HG03469 (cell line): ENCODE results near the gene CD79A.
"Not testable (repeated sequence)": the region's sequence is repeated elsewhere in the genome, so short reads cannot be mapped to it uniquely, and the experiment has no call there.

Source experiments
- ATAC-seq: cut with Tn5 transposase; IDR thresholded peaks from one replicate; pipeline ENCODE4 v1.9.1; 2021; ENCODE audit warnings: mild to moderate bottlenecking, moderate library complexity, moderate number of reproducible peaks; ENCODE audit not compliant: unreplicated experiment

The CD79A gene

DNA sequence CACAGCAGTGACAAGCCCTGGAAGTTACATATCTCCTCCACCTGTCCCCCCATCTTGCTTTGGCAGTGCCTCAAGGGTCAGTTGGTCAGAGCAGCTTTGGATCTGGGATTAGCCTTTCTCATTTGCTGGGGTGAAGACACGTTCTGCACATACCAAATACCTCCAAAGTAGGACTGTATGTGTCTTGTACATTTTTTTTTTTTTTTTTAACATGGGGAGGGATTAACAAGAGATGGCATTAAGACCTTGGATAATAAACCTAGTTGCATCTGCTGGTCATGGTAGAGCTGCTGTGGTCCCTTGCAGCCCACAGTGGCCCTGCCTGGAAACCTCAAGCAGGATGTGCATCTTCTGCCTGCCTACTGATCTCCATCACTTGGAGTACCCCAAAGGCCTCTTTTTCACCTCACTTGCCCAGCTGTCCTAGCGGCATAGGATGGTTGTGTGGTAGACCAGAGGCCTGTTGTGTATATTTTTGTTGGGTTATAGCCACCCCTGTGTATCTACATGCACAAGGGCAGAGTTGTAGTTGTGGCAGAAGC lies 14.6 kb upstream of the CD79A start:
- no peak for ATAC-seq

DNA sequence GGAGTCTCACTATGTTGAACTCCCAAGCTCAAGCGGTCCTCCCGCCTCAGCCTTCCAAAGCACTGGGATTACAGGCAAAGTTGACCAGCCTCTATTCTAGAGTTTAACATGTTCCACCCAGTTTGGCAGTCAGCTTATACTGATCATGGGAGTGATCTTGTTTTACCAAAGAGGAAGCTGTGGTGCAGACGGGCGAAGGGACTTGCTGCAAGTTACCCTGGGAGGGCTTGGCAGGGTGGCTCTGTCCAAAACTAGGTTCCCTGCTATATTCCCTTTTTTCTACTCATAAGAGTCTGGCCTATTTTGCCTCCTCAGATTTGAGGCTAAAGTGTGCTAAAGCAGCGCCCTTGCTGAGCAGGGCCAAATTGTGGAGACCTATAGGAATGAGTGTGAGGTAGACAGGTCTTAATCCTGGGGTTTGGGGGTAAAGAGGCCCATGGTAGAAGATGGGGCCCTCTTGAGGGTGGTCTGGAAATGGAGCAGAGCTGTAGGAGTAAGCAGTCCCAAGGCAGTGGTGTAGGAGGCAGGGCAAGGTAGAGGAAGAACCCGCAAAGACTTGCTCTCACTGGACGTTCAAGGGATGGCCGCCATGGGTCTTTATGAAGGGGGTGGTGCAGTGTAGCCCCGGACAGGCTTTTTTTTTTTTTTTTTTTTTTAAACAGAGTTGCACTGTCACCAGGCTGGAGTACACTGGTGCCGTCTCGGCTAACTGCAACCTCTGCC lies 13.7 kb upstream of the CD79A start:
- no peak for ATAC-seq

DNA sequence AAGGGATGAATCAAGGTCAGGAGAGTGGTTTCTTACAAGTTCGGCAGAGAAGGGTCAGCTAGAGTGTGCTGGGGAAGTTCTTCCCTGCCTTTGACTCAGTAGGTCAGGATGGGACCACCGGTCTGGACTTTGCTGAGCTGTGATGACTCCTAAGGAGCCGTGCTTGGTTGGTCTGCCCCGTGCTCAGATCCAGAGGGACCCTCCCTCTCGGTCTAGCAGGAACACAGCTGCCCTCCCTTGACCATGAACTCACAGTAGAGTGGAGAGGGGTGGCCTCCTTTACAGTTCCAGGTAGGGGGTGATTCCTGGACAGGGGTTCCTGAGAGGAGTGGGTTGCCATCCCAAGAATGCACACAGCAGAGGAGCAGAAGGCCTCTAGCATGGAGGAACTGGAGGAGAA lies 12.7 kb upstream of the CD79A start:
- no peak for ATAC-seq

DNA sequence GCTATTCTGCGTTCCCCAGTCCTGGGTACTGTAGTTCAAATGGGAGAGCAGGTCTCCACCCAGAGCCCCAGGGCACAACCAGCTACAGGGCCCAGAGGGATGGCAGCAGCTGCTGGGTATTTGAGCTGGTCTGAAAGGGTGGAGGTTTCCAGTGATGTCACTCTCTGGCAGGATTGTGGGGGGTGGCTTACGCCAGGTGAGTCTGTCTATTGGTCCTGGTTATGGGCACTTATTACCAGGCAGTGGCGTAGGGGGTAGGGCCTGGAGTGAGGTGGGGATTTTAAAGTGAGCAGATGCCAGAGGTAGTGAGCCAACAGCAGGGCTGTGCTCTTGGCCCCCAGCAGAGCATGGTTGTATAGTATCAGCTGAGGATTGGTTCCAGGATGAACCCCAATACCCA lies 10.8 kb upstream of the CD79A start:
- no peak for ATAC-seq

DNA sequence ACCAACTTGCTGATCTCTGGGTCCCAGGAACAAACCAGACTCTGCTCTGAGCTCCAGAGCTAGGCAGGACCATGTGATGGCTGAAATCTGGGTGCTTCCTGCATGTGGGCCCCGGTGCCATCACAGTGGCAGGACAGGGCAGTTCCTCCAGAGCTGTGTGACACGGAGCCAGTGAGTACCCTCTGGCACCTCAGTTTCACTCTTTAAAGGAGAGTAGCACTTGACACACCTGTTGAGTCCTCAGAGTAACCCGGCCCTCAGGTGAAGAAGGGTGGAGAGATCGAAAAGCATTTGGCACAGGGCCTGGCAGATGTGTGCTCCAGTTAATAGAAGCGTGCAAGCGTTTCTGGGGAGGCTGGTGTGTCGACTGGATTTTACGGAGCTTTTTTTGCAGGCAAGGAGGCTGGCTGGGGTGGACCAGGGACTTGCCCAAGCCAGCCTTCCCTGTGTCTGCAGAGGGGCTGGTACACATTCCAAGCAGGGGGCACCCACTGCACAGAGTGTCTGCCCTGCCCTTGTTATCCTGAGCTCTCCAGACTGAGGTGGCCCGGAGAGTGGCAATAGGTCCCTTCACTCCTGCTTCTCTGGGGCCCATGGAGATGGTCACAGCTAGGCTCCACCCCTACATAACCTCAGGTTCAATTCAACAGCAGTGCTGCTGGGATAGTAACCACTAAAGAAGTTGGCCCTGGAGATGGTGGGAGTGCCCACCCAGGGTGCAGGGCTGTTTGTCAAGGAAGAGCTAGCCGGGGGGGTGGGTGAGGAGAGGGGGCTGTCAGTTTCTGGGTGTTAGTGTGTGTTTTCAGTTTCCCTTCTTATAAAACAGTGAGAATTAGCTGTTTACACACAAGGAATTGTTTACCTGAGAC lies 8.7 kb upstream of the CD79A start:
- no peak for ATAC-seq

DNA sequence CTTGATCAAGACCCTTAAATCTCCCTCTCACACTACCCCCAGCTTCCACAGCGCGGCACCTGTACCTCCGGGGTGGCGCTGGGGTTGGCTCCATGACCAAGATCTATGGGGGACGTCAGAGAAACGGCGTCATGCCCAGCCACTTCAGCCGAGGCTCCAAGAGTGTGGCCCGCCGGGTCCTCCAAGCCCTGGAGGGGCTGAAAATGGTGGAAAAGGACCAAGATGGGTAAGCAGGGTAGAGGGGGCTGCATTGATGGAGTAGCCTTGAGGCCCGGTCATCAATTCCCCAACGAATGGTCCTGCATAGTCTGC lies 8.1 kb upstream of the CD79A start:
- ATAC-seq, result no peak

DNA sequence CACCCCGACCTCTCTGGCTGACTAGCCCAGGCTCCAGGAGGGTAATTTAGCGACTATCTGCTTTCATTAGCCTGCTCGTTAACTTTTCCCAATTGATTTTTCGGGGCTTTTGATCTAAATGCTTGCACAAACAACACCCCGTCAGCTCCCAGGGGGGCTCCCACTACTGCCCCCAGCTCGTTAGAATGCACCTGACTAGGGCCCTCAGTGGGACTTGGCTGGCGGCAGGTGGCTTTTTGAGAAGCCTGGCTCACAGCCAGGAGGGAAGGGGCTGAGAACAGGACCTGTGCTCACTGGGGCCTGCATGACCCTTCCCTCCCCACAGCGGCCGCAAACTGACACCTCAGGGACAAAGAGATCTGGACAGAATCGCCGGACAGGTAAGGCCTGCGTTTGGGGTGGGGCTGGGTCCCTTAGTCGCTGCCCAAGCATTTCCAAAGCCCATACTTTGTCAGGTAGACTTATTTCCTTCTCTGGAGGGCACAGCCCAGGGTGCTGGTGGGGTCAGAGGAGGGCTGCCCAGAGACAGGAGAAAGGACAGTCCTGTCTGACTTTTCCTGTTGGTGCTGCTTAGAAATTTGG lies 7.6 kb upstream of the CD79A start:
- ATAC-seq, result no peak

DNA sequence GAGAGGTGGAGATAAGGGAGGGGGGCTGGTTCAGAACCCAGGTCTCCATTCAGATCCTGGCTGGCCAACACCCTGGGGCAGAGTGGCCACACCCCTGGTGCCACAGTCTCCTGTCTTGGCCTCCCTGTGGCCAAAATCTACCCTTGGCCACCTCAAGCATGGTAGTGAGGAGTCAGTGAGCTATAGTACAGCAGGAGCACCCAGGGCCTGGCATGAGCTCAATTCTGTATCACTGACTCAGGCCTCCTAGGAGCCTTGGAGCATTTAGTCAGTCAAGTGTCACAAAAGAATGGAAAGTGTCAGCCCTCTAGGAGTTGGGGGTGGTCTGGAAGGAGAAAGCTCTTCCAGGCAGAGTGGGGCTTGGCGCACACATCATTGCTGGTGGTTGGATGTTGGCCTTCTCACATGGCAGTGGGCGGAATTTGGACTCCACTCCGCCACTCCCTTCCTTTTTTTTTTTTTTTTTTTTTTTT lies 6.6 kb upstream of the CD79A start:
- no peak for ATAC-seq

DNA sequence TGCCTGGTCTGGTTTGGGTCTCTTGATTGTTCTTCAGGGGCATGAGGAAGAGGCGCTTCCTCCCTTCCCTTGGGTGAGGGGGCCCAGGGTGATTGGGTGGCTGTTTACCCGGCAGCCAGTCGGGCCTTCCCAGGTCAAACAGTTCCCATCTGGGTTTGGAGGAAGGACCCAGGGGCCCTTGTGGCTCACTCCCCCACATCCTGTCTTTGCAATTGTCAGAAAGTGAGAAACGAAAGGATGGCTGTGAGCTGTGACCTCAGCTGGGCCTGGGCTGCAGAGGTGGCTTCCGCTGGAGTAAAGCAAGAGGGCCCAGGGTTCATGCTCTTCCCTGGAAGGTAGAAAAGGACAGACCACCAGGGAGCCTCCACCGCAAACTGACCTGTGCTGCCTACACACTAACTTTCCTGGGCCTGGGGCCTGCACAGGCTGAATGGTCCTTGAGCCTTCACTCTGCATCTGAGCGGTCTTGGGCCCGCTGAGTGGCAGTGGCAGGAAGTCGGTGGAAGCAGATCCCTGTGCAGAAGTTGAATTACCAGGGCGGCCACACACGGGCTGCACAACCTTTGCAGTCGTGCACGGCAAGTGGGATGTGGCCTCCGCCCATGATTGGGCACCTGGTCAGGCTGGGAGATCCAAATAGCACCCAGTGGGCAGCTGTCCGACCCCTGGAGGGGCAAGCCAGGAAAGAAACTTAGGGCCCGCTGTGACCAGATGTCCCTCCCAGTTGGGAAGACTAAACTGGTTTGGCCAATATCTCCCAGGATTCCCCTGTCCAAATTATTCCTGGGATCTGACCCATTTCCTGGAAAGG lies 5.3 kb upstream of the CD79A start:
- no peak for ATAC-seq

DNA sequence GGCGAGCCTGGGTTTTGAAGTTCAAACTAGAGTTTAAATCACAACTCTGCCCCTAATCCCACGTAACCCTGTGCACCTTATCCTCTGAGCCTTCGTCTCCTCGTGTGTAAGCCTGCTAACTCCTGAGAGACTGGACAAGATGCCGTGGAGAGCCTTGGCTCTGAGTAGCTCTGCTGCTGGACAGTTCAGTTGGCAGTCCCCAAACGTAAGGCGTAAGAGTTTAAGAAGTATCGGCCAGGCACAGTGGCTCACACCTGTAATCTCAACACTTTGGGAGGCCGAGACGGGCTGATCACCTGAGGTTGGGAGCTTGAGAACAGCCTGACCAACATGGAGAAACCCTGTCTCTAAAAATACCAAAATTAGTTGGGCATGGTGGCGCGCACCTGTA lies 4.7 kb upstream of the CD79A start:
- no peak for ATAC-seq

DNA sequence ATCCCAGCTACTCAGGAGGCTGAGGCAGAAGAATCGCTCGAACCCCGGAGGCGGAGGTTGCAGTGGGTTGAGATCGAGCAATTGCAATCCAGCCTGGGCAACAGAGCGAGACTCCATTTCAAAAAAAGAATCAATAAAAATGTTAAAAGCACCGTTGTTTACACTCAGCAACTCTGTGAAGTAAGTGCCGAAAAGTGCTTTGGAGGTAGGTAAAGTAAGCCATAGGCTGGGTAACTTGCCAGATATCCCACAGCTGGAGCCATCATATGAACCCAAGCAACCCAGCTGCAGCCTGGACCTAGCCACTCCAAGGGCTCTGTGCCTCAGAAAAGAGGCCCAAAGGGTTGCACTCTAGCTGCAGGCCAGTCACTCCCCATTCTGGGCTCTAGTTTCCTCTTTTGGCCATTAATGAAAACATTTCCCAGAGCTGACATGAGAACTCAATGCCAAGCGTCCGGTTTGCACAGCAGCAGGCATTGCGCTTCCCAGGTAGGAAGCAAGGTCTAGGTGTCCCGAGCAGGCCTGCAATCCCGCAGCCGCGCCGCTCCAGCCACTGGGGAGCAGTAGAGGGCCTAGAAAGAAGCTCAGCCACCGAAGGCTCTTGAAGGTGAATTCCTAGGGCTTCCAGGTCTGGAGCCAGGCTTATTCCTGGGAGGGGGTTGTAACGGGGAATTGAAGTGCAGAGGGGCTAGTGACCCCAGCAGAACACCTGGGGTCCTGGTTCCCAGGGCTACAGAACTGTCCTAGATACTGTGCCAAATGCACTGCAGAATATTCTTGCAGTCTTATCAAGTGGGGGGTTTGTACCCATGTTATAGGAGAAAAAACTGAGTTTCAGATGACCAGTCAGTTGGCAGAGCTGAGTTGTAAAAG lies 4.1 kb upstream of the CD79A start:
- no peak for ATAC-seq

DNA sequence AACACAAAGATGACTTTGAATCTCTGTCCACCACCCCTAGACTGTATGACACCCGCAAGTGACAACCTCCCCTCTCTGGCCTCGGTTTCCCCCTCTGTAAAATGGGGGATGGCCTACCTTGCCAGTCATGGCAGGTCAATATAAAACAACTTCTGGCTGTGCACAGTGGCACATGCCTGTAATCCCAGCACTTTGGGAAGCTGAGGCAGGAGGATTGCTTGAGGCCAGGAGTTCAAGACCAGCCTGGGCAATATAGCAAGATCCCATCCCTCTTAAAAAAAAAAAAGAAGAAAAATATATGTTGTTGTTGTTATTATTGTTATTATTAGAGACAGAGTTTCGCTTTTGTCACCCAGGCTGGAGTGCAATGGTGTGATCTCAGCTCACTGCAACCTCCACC lies 1.1 kb upstream of the CD79A start:
- not testable (repeated sequence) for ATAC-seq

DNA sequence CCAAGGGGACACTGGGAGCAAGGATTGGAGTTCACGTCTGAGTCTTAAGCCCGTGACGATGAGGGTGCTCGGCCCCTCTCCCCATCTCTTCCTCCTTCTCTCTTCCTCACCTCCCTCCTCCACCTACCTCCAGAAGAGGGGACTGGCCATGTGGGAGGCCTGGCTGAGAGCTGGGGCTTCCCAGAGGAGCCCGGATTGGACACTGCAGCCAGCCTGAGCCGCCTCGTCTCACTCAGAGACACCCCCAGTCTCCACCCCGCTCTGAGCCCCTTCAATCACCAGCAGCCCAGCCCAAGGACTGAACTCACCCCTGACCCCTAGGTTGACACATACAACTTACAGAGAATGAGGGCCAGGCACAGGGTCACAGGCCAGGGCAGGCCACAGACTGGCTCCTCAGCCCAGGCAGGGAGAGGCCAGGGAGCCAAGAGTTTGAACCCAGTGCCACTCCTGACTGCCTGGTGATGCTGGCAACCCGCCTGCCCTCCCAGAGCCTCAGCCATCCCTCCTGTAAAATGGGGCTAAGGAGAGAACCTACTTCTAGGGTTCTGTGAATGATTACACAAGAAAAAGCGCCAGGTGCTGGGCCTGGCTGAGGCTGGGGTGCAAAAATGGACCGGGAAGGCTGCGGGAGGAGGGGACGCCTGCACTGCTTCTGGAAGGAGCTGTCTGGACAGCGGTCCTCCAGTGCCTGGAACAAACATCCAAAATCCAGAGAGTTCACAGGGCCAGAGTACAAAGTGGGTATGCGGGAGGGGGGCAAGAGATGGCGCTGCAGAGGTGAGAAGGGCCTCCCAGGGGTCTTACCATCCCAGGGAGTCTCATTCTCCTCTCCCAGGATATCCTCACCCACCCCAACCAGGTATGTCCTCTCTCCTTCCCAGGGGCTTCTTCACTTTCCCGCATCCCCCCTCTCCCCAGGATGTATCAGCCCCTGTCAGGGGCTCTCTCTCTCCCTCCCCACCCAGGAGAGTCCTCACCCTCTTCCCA lies 1.1 kb downstream of the CD79A start:
- ATAC-seq, result no peak

DNA sequence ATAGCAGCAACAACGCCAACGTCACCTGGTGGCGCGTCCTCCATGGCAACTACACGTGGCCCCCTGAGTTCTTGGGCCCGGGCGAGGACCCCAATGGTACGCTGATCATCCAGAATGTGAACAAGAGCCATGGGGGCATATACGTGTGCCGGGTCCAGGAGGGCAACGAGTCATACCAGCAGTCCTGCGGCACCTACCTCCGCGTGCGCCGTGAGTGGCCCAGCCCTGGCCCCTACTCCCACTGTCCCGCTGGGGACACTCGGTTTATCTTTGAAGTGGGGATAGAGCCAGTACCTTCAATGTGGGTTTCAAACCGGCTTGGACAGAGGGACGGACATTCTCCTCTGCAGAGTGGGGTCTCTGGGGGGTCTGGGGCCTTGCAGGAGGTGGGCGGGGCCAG lies 2.0 kb downstream of the CD79A start:
- ATAC-seq, result no peak

DNA sequence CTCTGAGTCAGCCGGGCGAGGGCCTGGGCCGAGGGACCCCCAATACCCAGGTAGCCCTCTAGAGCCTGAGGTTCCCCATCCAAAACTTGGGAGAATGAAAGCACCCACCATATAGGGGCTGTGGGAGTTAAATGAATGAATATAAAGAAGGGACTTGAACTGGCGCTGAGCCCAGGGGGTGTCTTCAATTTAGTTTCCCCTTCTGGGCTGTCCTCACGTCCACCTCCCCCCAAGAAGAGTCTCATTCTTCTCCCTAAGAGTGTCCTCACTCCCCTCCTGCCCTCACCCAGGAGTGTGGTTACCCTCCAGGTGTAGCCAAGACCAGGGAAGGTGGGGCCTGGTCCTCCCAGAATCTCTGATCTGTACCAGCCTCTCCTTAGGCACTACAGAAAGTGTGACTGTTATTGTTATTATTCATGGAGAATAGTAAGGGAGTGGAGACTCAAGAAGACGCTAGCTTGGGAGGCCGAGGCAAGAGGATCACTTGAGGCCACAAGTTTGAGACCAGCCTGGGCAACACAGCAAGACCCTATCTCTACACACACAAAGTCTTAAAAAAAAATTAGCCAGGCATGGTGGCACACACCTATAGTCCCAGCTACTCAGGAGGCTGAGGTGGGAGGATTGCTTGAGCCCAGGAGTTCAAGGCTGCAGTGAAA lies 2.7 kb downstream of the CD79A start:
- ATAC-seq, result no peak

DNA sequence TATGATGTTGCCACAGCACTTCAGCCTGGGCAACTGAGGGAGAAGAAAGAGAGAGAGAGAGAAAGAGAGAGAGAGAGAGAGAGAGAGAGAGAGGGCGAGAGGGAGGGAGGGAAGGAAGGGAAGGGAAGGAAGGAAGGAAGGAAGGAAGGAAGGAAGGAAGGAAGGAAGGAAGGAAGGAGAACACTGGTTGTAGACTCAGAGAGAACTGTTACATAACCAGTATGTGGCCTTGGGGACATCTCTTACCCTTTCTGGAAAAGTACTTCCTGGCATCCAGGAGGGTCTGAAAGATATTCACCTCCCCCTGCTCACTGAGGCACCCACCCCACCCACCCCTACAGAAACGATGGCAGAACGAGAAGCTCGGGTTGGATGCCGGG lies 3.2 kb downstream of the CD79A start:
- ATAC-seq, result no peak

DNA sequence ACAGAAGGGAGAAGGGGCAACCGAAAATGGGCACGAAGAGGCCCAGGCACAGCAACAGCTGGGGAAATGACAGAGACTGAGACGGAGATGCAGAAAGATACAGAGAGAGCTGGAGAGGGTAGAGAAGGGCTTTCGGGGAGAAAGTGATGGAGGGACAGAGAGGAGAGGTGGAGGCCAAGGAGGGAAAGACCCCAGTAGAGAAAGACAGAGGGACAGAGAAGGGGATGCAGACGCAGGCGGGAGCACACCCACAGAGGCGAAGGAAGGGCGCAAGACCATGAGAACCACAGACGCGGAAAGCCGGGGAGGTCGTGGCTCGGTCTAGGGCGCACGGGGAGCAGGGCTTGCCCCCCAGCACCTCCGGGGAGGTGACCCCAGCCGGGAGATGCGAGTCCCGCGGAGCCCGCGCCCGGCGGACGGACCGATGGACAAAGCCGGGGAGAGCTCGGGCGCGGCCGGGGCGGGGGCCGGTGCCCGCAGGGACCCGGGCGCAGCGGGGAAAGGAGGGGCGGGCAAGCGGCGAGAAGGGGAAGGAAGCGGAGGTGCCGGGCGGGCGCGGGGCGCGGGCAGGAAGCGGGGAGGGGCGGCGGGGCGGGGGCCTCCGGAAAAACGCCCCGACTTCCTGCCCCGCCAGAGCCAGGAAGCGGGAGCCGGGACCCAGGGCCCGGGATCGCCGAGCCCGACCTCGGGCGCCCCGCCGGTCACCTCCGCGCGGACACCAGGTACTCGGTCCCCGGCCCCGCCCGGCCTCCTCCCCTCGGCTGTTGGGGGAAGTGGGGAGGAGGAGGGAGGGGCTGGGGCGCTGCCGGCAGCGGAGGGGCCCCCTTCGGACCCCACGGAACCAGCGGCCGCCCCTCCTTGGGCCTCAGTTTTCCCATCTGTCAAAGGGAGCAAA lies 5.7 kb downstream of the CD79A start, which contains the start of gene ARHGEF1:
Gene ARHGEF1, plus strand, starts transcription at position 617 of the 895 bp plus-strand sequence. CDS start 4,899 bp downstream, outside the sequence.
- no peak for ATAC-seq
